Motor neuron (in vitro differentiated cells): Measurements from ENCODE around the gene CYGB. TPM values are rescaled to one million over a fixed set of nuclear protein-coding genes. Genes with fewer than 3 reads are reported as not detected.
A peak's percentile ranks its signal among the peaks of the same experiment; 100 is the strongest.

Experiments used
- ATAC-seq, 8 experiments: fragments of 200-7000 bp; cut with Tn5 transposase; replicated peaks in 6 of 8; 2 replicates each; pipeline ENCODE4 v1.8.0; 2021; ENCODE audit warnings: mild to moderate bottlenecking in 8 of 8, moderate library complexity in 8 of 8
- H3K27ac ChIP-seq, 2 donors: fragments of 250-450 bp; sonication (Bioruptor Pico); 2 replicates each; pipeline ENCODE4 v1.9.0; 2021; ENCODE audit warnings: antibody characterized with exemption in 2 of 2, mild to moderate bottlenecking in 2 of 2, moderate library complexity in 1 of 2
- H3K4me1 ChIP-seq, 2 donors: fragments of 250-450 bp; sonication (Bioruptor Pico); replicated peaks in 1 of 2; 2 replicates each; pipeline ENCODE4 v1.6.1; 2021; ENCODE audit warnings: antibody characterized with exemption in 2 of 2, mild to moderate bottlenecking in 2 of 2, moderate library complexity in 1 of 2
- H3K4me3 ChIP-seq, 5 donors: fragments of 250-450 bp; sonication (Bioruptor Pico); 2 replicates each; pipeline ENCODE4 v1.9.0; 2021; ENCODE audit warnings: antibody characterized with exemption in 5 of 5, mild to moderate bottlenecking in 5 of 5, moderate library complexity in 4 of 5
- WGBS, 10 experiments: fragments of 450-650 bp; shearing (Covaris generic); methylation state at CpG; one replicate each; pipeline ENCODE4 v1.0.0; 2022; 5-methylcytosine and 5-hydroxymethylcytosine counted together
- in situ Hi-C, 9 experiments: fragments of 400-800 bp; cut with MboI; loops; one replicate each; pipeline ENCODE4 v1.15.0; 2021; ENCODE audit warnings: low sequenced_read_pairs in 9 of 9, low pct_unique_long_range_greater_than_20kb in 2 of 9; ENCODE audit not compliant: unreplicated experiment in 9 of 9
- total RNA-seq, 8 experiments: library from RNA; unstranded; fragments of 300-600 nt; gene quantifications; 2 replicates each; pipeline versions ENCODE4 v1.2.3 to v1.2.4, GENCODE V29; 2022

CYGB gene
- total RNA-seq: 10 to 100 TPM in 1 of 8 experiments, 1 to 10 TPM in 6, under 1 TPM in 1; 0.73 to 19.4 (median 5.4) TPM

DNA sequence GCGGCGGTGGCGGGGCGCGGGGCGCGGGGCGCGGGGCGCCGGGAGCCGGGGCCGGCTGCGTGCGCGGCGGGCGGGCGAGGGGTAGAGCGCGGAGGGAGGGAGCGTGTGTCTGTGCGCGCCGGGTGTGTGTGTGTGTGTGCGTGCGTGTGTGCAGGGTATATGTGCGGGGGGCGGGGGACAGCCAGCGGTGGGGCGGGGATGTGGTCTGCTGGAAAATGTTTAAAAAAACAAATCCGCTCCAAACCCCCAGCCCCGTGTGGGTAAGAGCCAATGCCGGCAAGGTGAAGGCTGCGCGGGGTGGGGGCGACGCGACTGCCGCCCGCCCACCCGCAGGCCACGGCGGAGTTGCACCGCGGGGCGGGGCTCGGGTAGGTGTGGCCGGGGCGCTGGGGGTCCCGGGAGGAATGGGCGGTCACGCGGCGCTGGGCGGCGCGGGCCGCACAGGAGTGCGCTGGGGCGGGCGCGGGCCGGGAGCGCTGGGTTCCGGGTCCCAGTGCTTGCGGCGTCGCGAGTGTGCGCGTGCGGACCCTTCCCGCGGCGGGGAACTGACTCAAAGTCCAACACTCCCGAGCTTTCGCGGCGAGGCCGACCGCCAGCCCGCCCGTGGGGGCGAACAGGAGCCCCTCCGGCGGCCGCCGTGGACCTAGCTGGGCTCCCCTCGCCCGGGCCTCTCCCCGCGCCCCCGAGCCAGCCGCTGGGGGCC, at the start of gene CYGB:
Gene CYGB, minus strand, starts transcription at position 132 of the 703 bp plus-strand sequence. CDS start 167 bp downstream, outside the sequence.
- in situ Hi-C loops: loop anchor here in 2 of 9 experiments (25.0 kb wide), 1 partner anchor 175 kb away; the partner anchor contains the start of gene MXRA7 (in 2 of the 2)
- H3K4me1 ChIP-seq: peaks cover 22 to 26% of the 10 kb centered on the region in 2 donors

DNA sequence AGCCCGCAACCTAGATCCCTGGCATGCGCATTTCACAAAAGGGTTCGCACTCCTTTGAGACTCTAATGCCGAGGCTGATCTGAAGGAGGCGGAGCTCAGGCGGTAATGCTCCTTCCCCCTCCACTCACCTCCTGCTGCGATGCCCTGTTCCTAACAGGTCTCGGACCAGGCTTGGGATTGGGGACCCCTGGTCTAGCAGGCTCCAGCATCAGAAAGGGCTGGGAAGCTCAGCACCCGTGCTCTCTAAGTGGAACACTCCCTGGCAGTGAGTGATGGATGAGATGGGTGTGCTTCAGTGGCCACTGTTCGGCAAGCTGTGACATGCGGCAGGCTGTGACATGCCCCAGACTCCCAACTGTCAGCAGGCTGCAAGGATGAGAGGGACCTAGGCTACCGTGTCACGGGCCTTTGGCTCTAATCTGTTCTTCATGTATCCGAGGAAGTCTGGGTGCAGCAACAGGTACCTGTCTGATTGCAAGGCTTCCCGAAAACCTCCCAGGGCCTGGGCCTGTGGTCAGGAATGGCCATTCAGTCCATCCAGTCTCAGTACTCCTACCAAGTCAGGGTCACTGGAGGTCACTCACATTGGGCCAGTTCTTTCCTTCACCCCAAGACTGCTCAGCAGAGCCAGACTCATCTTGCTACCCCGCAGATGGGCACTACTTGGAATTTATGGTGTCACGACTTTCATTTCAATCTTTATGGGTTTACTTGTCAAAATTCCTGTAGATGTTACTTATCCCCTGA, 49.4 kb upstream of the CYGB start:
- peaks cover 5 to 6% of the 10 kb centered on the region in 2 donors for H3K4me1 ChIP-seq
- in situ Hi-C loops: no loop called here
- 35 to 100% (median 85%) methylated on average over 1 to 4 of the region's 17 CpGs; no CpG with 5 or more reads in 3 of the 10 experiments for WGBS, 10 experiments
- H3K4me3 ChIP-seq: no peak overlapping the region
- ATAC-seq: peak in 3 of 8 experiments; percentile 45 to 83 (median 78)
- H3K27ac ChIP-seq: no peak overlapping the region

More for the DNA sequence above, at the start of gene CYGB:
- ATAC-seq: peak; percentile 5 to 71 (median 58)
- peak within 1 kb of the TSS; percentile 32 to 49 (median 33) for H3K4me3 ChIP-seq
- H3K27ac ChIP-seq: no peak within 1 kb of the TSS
- WGBS, 10 experiments: no CpG with 5 or more reads among the region's 95 CpGs

DNA sequence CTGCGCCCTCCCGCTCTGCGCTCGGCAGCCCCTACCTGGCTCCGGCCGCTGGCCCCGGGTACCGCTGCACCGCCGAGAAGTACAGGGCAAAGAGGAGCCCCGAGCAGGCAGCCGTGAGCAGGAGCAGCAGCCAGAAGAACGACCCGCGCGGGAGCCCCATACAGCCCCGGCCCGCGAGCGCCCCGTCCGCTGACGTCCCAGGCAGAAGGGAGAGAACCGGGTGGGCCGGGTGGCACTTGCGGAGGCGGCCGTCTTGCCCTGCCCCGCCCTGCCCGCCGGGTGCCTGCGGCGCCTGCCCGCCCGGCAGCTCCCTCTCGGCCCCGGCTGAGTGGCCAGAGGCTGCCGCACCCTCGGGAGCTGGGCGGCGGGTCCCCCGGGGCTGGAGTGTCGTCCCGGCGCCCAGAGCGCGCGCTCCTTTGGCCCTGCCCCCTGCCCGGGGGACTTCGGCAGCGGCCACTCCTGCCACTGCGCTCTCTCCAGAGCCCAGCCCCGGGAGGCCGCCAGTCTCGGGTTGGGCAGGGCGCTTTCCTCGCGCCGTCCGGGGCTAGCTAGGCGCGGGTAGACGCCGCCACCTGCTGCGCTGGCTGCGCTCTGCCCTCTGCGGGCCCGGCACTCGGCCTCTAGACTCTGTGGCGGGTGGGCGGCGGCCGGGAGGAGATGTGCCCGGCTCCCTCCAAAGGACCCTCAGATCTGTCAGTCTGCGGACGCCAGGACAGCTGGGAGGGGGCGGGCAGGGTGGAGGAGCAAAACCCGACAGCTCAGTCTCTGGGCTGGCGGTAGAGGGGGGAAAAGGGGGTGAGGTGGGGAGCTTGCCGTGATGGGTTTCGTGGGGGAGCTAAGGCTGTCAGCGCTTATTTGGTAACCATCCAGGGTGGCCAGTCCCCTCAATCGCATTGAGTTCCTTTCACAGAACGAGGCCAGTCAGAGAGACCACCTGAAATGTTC, 48.4 kb upstream of the CYGB start, which contains the start of gene ST6GALNAC2:
Gene ST6GALNAC2, minus strand, starts transcription at position 212 of the 945 bp plus-strand sequence. Its CDS starts 52 bp downstream, at position 160.
- WGBS, 10 experiments: no CpG with 5 or more reads among the region's 84 CpGs
- ATAC-seq: peak; percentile 78 to 95 (median 86)
- Histone ChIP-seq H3K27ac (no peak within 1 kb of the TSS), H3K4me3 (peak within 1 kb of the TSS; percentile 6 to 30 (median 15)), H3K4me1 (peaks cover 5 to 6% of the 10 kb centered on the region in 2 donors)
- in situ Hi-C loops: no loop called here

DNA sequence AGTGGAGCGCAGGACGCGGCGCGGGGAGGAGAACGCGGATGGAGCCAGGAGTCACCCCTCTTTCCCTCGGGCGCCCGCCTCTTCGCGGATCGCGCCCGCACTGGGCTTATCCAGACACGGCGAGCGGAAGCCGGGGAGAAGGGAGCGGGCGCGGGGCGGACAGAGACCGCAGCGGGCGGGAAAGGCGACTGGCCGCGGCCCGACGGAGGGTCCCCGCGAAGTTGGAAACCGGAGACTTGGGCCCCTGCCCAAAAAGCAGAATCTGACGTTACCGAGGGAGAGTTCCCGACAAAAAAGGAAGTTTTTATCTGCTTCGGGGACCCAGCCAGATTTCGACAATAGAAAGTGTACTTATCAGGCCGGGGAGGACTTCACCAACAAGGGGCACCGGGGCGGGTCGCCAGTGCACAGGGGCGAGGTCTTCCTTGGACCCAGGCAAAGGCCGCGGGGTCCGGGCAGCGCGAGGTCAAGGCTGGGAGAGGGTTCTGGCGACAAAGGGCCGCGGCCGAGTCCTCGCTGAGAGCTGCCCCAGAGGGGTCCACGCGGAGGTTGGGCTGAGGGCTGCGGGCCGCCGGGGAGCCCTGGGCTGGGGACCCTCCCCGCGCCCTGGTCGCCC, 47.6 kb upstream of the CYGB start:
- H3K4me3 ChIP-seq: peak overlapping the region; percentile 6 to 30 (median 15)
- no peak overlapping the region for H3K27ac ChIP-seq
- 0 to 13% (median 0%) methylated on average over 2 to 21 of the region's 62 CpGs; no CpG with 5 or more reads in 5 of the 10 experiments for WGBS, 10 experiments
- peaks cover 5 to 6% of the 10 kb centered on the region in 2 donors for H3K4me1 ChIP-seq
- in situ Hi-C loops: no loop called here
- peak in 2 of 8 experiments; percentile 8 to 10 for ATAC-seq

DNA sequence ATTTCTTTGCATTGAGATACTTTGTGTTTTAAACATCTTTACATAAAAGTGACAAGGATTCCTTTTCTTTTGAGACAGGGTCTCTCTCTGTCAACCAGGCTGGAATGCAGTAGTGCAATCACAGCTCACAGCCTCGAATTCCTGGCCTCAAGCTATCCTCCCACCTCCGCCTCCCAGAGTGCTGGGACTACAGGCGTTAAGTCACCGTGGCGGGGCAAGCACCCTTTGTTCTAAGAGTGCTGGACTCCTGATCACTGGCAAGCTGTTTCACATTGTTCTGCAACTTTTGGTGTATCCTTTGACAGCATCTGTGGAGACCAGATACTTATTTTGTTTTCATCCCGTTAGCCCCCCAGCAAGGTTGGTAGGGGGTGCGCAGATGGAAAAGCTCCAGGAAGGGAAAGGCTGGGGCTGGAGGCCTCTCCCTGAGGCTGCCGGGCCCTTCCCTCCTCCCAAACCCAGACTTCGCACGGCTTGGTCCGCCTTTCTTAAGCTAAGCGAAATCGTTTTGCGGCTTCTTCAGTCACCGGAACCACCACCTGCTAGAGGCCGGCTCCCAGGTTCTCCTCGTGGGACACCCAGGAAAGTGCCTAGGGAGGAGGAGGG, 47.0 kb upstream of the CYGB start:
- 12 to 56% (median 33%) methylated on average over 1 to 7 of the region's 17 CpGs; no CpG with 5 or more reads in 1 of the 10 experiments for WGBS, 10 experiments
- Histone ChIP-seq H3K4me3 (no peak overlapping the region), H3K4me1 (peaks cover 5 to 6% of the 10 kb centered on the region in 2 donors), H3K27ac (no peak overlapping the region)
- in situ Hi-C loops: no loop called here
- ATAC-seq: no peak

DNA sequence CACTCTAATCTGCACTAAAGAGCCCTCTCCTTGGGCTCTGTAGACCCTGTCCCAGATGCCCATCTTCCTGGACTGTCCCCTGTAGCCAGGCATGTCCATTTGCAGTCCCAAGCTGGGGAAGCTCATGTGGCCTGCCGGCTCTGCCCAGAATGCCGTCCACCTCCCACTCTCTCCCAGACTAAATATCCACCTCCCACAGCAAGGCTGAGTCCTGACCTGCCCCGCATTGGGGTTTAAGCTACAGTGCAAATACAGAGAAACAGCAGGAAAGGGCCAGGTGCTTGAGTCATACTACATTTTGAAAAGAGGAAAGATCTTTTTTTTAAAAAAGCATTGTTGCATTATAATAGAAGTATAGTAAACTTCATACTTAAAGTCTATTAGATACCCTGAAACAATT, 45.2 kb upstream of the CYGB start:
- H3K4me3 ChIP-seq: no peak overlapping the region
- no peak for ATAC-seq
- H3K27ac ChIP-seq: no peak overlapping the region
- peaks cover 5 to 6% of the 10 kb centered on the region in 2 donors for H3K4me1 ChIP-seq
- in situ Hi-C loops: no loop called here
- 17 to 80% (median 62%) methylated on average over 1 to 3 of the region's 3 CpGs; no CpG with 5 or more reads in 4 of the 10 experiments for WGBS, 10 experiments

DNA sequence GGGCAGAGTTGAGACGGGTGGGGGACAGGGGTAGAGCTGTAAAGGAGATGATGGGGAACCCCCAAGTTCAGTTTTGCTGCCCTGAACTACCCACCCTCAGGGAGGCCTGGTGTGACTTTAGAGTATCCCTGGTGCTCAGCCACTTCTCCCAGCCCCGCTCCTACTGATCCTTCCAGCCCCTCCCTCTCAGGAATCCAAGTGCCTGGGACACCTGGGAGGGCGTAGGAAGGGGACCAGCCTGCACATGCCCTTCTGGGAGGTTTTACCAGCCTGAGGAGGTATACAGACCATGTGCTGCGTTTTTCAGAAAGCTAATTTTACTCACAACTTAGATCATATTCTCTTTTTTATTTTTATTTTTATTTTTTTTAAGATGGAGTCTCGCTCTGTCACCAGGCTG, 44.0 kb upstream of the CYGB start:
- in situ Hi-C loops: no loop called here
- no peaks in the 10 kb centered on the region for H3K4me1 ChIP-seq
- H3K4me3 ChIP-seq: no peak overlapping the region
- no peak overlapping the region for H3K27ac ChIP-seq
- ATAC-seq: no peak
- 70 to 100% (median 81%) methylated on average over 1 to 2 of the region's 5 CpGs; no CpG with 5 or more reads in 4 of the 10 experiments for WGBS, 10 experiments

DNA sequence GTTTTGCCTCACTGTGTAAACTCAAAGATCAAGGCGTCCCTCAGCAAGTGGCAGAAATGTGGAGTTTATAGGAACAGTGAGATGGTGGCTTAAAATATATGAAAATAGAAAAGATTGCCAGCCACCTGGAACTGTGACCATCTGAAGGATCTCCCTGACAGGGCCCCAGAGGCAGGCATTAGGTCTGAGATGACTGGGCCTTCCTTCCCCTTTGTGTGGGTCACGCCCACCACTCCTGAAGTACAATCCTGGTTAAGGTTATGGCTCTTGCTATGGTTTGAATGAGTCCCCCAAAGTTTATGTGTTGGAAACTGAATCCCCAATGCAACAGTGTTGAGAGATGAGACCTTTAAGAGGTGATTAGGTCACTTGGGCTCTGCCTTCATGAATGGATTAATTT, 41.8 kb upstream of the CYGB start:
- no peaks in the 10 kb centered on the region for H3K4me1 ChIP-seq
- no peak overlapping the region for H3K4me3 ChIP-seq
- in situ Hi-C loops: no loop called here
- no peak for ATAC-seq
- WGBS, 10 experiments: 94 to 100% (median 100%) methylated on average over 1 to 2 of the region's 2 CpGs; no CpG with 5 or more reads in 5 of the 10 experiments
- H3K27ac ChIP-seq: no peak overlapping the region

DNA sequence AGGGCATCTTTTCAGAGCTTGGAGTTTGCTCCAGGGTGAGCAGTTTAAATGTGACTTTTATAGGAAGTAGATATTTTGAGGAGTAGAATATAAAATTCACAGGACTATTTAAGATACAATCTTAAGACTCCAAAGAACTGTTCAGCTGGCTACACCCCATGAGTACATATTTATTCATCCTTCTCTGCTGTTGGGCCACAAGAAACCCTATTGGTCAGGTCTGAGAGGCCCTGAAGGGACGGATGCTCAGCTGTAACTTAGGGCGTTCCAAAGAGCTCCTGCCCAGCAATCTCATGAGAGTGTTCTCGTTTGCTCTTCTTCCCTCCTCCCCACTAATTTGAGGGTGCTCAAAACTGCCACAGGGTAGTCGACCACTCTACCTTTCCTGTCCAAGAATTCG, 40.9 kb upstream of the CYGB start:
- H3K27ac ChIP-seq: no peak overlapping the region
- peak in 4 of 8 experiments; percentile 62 to 99 (median 97) for ATAC-seq
- 34 to 100% (median 62%) methylated on average over 1 to 5 of the region's 5 CpGs; no CpG with 5 or more reads in 2 of the 10 experiments for WGBS, 10 experiments
- no peak overlapping the region for H3K4me3 ChIP-seq
- in situ Hi-C loops: no loop called here
- no peaks in the 10 kb centered on the region for H3K4me1 ChIP-seq

DNA sequence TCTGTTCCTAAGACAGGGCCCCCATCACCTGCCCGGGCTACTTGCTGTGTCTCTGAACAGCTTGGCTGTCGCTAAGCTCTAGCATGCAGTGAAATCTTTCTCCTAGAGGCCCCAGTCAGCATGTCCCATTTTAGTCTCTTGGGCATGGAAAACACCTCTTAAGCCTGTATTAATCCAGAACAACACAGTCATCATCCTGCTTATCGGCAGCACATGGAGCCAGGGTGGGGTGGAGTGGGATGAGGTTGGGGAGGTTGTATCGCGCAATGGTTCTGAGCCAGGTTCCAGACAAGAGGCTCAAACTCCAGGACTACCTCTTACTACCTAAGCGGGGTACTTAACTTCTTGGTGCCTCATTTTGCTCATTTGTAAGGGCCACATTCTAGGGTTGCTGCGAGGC, 40.4 kb upstream of the CYGB start:
- in situ Hi-C loops: no loop called here

DNA sequence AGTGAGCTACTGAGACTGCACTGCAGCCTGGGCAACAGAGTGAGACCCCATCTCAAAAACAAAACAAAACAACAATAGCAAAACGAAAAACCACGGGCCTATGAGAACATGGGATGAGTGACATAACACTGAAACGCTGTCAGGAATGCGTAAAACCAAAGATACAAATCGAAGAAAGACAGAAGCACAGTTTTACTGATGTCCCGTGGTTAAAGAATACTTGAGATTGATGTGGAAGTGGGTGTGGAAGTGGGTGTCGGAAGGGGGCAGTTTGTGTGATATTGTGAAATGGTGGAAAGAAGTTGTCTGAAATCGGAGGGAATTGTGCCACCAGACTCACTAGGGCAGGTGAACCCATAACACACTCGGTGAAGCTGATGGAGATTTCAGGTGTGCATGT, 38.7 kb upstream of the CYGB start:
- no peak for ATAC-seq
- H3K4me1 ChIP-seq: no peaks in the 10 kb centered on the region
- 71 to 95% (median 90%) methylated on average over 2 to 9 of the region's 9 CpGs; no CpG with 5 or more reads in 2 of the 10 experiments for WGBS, 10 experiments
- no peak overlapping the region for H3K27ac ChIP-seq
- in situ Hi-C loops: no loop called here
- H3K4me3 ChIP-seq: no peak overlapping the region

More for the DNA sequence above, 40.4 kb upstream of the CYGB start:
- Histone ChIP-seq H3K27ac (no peak overlapping the region), H3K4me3 (no peak overlapping the region), H3K4me1 (no peaks in the 10 kb centered on the region)
- ATAC-seq: peak in 2 of 8 experiments; percentile 10 to 16
- 83 to 100% (median 100%) methylated on average over 1 to 3 of the region's 7 CpGs; no CpG with 5 or more reads in 3 of the 10 experiments for WGBS, 10 experiments
